Stimulated activated CD4-positive, alpha-beta T cell treated with anti-CD3 and anti-CD28 coated beads, TNF-alpha, amount 100 ng/mL, for 48 hours (primary cell): ENCODE measurements around the gene TEK.
"Not testable (repeated sequence)": the region's sequence is repeated elsewhere in the genome, so short reads cannot be mapped to it uniquely, and the experiment has no call there.

ENCODE experiments used
- DNase-seq, 3 donors: peaks; one replicate each; pipeline ENCODE4 v3.0.0-alpha.2; 2020; ENCODE audit warnings: low read depth in 3 of 3

Gene TEK

GRCh38 chr9:27108981-27109541 lies at the start of gene TEK:
TSS of gene TEK (plus strand) at chr9:27109225. CDS start at chr9:27109591, 366 bp downstream.
- DNase-seq = no peak

- no peak for DNase-seq
These were observed 49.6 kb upstream of the TEK start for GRCh38 chr9:27059412-27059811.

GRCh38 chr9:27059907-27060306 lies 49.1 kb upstream of the TEK start:
- DNase-seq = no peak

- DNase-seq = no peak
These were observed 43.7 kb upstream of the TEK start for GRCh38 chr9:27065288-27065687.

- DNase-seq = no peak
These were observed 34.9 kb upstream of the TEK start for GRCh38 chr9:27073841-27074728.

- DNase-seq = no peak
These were observed 30.3 kb upstream of the TEK start for GRCh38 chr9:27078685-27079084.

- DNase-seq = no peak
These were observed 23.6 kb upstream of the TEK start for GRCh38 chr9:27085456-27085855.

- no peak for DNase-seq
These were observed 22.0 kb upstream of the TEK start for GRCh38 chr9:27086818-27087680.

GRCh38 chr9:27088981-27089380 lies 20.0 kb upstream of the TEK start:
- DNase-seq = no peak

GRCh38 chr9:27089706-27090105 lies 19.3 kb upstream of the TEK start:
- DNase-seq = no peak

- no peak for DNase-seq
These were observed 18.8 kb upstream of the TEK start for GRCh38 chr9:27090231-27090630.

GRCh38 chr9:27090711-27091110 lies 18.3 kb upstream of the TEK start:
- no peak for DNase-seq

- DNase-seq = not testable (repeated sequence)
These were observed 16.5 kb upstream of the TEK start for GRCh38 chr9:27092496-27092895.

- DNase-seq = not testable (repeated sequence)
These were observed 15.5 kb upstream of the TEK start for GRCh38 chr9:27093384-27094067.

- no peak for DNase-seq
These were observed 14.3 kb upstream of the TEK start for GRCh38 chr9:27094640-27095298.

- no peak for DNase-seq
These were observed 1.8 kb upstream of the TEK start for GRCh38 chr9:27107241-27107640.

GRCh38 chr9:27109621-27110020 lies 596 bp downstream of the TEK start:
- DNase-seq = no peak

GRCh38 chr9:27110181-27110580 lies 1.2 kb downstream of the TEK start:
- no peak for DNase-seq

- no peak for DNase-seq
These were observed 3.2 kb downstream of the TEK start for GRCh38 chr9:27112235-27112634.

- DNase-seq = no peak
These were observed 8.6 kb downstream of the TEK start for GRCh38 chr9:27117489-27118135.

GRCh38 chr9:27118916-27119315 lies 9.9 kb downstream of the TEK start:
- DNase-seq = no peak
